Measurements from ENCODE around the gene SLAMF9. TPM values are rescaled to one million over a fixed set of nuclear protein-coding genes. Genes with fewer than 3 reads are reported as not detected.

SLAMF9 gene
- total RNA-seq, 2 experiments from 2014 or later, result not detected

GRCh38 chr1:159989581-159989980, 35.5 kb upstream of the SLAMF9 start:
- TF ChIP-seq CTCF (conservative IDR thresholded peaks at IDR 0.05; ENCODE audit: low read length), result no peak
- TF ChIP-seq EZH2phosphoT487 (IDR thresholded peaks at IDR 0.05; ENCODE audit: borderline replicate concordance, low read depth, low read length), result no peak
- no peaks in the 10 kb centered on the region for H3K4me1 ChIP-seq (ENCODE audit: insufficient read depth, low read length, poor library complexity, severe bottlenecking)
- no peak overlapping the region for H2AFZ ChIP-seq (ENCODE audit: low read length)
- no peak for DNase-seq (ENCODE audit: low spot score)
- H3K9me2 ChIP-seq (ENCODE audit: insufficient read depth, low read length), result no peaks in the 10 kb centered on the region
- intact Hi-C loops (cut with micrococcal nuclease; ENCODE audit: unreplicated experiment), result no loop called here
- ChIA-PET POLR2A (no interaction called here), CTCF (ENCODE audit: unreplicated experiment) (no interaction called here)
- H3K36me3 ChIP-seq (ENCODE audit: insufficient read depth, low read length), result no peaks in the 10 kb centered on the region
- no peaks in the 10 kb centered on the region for H4K20me1 ChIP-seq (ENCODE audit: insufficient read depth, low read length)
- no peak overlapping the region for H3K27ac ChIP-seq (ENCODE audit: low read depth, low read length, poor library complexity, severe bottlenecking)
- H3K9me3 ChIP-seq (ENCODE audit: low read length), result no peaks in the 10 kb centered on the region
- no peaks in the 10 kb centered on the region for H3K79me2 ChIP-seq (ENCODE audit: insufficient read depth, low read depth, low read length)
- H3K4me2 ChIP-seq (ENCODE audit: low read length), result no peak overlapping the region
- H3K4me3 ChIP-seq (ENCODE audit: low read depth, low read length, poor library complexity, severe bottlenecking), result no peak overlapping the region
- no TSS peak for BruUV-seq (replicated peaks)

DNA sequence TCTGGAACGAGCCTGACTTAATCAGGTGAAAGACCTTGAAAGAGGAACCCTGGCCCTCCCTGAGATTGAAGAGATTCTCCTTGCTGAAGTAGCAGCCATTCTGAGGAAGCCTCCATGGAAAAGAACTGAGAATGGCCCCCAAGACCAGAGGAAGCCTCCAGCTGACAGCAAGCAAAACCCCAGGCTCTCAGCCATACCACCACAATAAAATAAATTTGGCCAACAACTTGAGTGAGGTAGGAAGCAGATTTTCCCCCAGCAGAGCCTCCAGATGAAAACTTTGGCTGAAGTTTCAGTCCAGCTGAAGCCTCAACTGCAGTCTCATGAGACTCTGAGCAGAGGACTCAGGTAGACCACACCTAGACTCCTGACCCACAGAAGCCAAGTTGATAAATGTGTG, 34.0 kb upstream of the SLAMF9 start:
- no peaks in the 10 kb centered on the region for H3K36me3 ChIP-seq (ENCODE audit: insufficient read depth, low read length)
- no peak overlapping the region for H3K27ac ChIP-seq (ENCODE audit: low read depth, low read length, poor library complexity, severe bottlenecking)
- intact Hi-C loops (cut with micrococcal nuclease; ENCODE audit: unreplicated experiment), result no loop called here
- no peaks in the 10 kb centered on the region for H3K9me2 ChIP-seq (ENCODE audit: insufficient read depth, low read length)
- DNase-seq (ENCODE audit: low spot score), result no peak
- no peak overlapping the region for H3K4me3 ChIP-seq (ENCODE audit: low read depth, low read length, poor library complexity, severe bottlenecking)
- H2AFZ ChIP-seq (ENCODE audit: low read length), result no peak overlapping the region
- BruUV-seq (replicated peaks), result no TSS peak
- TF ChIP-seq EZH2phosphoT487 (IDR thresholded peaks at IDR 0.05; ENCODE audit: borderline replicate concordance, low read depth, low read length), result no peak
- no peak for TF ChIP-seq CTCF (conservative IDR thresholded peaks at IDR 0.05; ENCODE audit: low read length)
- ChIA-PET CTCF (ENCODE audit: unreplicated experiment) (no interaction called here), POLR2A (no interaction called here)
- no peaks in the 10 kb centered on the region for H3K4me1 ChIP-seq (ENCODE audit: insufficient read depth, low read length, poor library complexity, severe bottlenecking)
- H3K9me3 ChIP-seq (ENCODE audit: low read length), result no peaks in the 10 kb centered on the region
- no peaks in the 10 kb centered on the region for H4K20me1 ChIP-seq (ENCODE audit: insufficient read depth, low read length)
- H3K79me2 ChIP-seq (ENCODE audit: insufficient read depth, low read depth, low read length), result no peaks in the 10 kb centered on the region
- no peak overlapping the region for H3K4me2 ChIP-seq (ENCODE audit: low read length)

GRCh38 chr1:159987186-159987585, 33.1 kb upstream of the SLAMF9 start:
- intact Hi-C loops (cut with micrococcal nuclease; ENCODE audit: unreplicated experiment), result no loop called here
- TF ChIP-seq CTCF (conservative IDR thresholded peaks at IDR 0.05; ENCODE audit: low read length) (no peak), EZH2phosphoT487 (IDR thresholded peaks at IDR 0.05; ENCODE audit: borderline replicate concordance, low read depth, low read length) (no peak)
- CTCF ChIA-PET (ENCODE audit: unreplicated experiment), result no interaction called here

More at GRCh38 chr1:159987186-159987585, 33.1 kb upstream of the SLAMF9 start:
- POLR2A ChIA-PET, result no interaction called here
- Histone ChIP-seq H3K79me2 (ENCODE audit: insufficient read depth, low read depth, low read length) (no peaks in the 10 kb centered on the region), H3K4me3 (ENCODE audit: low read depth, low read length, poor library complexity, severe bottlenecking) (no peak overlapping the region), H3K4me1 (ENCODE audit: insufficient read depth, low read length, poor library complexity, severe bottlenecking) (no peaks in the 10 kb centered on the region), H3K4me2 (ENCODE audit: low read length) (no peak overlapping the region), H3K27ac (ENCODE audit: low read depth, low read length, poor library complexity, severe bottlenecking) (no peak overlapping the region), H3K36me3 (ENCODE audit: insufficient read depth, low read length) (no peaks in the 10 kb centered on the region), H2AFZ (ENCODE audit: low read length) (no peak overlapping the region), H4K20me1 (ENCODE audit: insufficient read depth, low read length) (no peaks in the 10 kb centered on the region), H3K9me2 (ENCODE audit: insufficient read depth, low read length) (no peaks in the 10 kb centered on the region), H3K9me3 (ENCODE audit: low read length) (no peaks in the 10 kb centered on the region)
- no peak for DNase-seq (ENCODE audit: low spot score)
- BruUV-seq (replicated peaks), result no TSS peak

Measured in OCI-LY7 (cell line).